Stimulated activated CD4-positive, alpha-beta T cell treated with anti-CD3 and anti-CD28 coated beads, TNF-alpha, amount 100 ng/mL, for 48 hours (primary cell): Measurements from ENCODE around the gene ATP5F1B.
A peak's percentile ranks its signal among the peaks of the same experiment; 100 is the strongest.
"Not testable (repeated sequence)": the region's sequence is repeated elsewhere in the genome, so short reads cannot be mapped to it uniquely, and the experiment has no call there.

ENCODE experiments used
- DNase-seq, 3 donors: peaks; one replicate each; pipeline ENCODE4 v3.0.0-alpha.2; 2020; ENCODE audit warnings: low read depth in 3 of 3

Gene ATP5F1B

GRCh38 chr12:56645717-56646446, at the start of gene ATP5F1B:
Gene ATP5F1B, minus strand, starts transcription at chr12:56645984. Its CDS starts 21 bp downstream, at chr12:56645963.
- DNase-seq = peak; percentile 77 to 90 (median 82)

- DNase-seq = no peak
Observed at GRCh38 chr12:56694161-56694560, 48.4 kb upstream of the ATP5F1B start.

DNA sequence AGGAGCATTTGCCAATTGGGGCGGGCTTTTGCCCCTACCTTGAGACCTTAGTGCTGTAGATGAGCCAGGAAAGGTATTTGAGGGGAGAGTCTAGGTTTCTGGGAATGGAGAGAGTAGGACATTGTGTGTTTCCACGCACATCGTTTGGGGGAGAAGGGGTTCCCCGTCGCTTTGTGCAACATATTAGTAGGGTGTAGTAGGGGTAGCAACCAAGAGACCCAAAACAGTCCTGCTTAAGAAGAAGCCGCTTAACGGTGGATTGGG, 43.0 kb upstream of the ATP5F1B start:
- no peak for DNase-seq

GRCh38 chr12:56688129-56688845, 42.5 kb upstream of the ATP5F1B start, which contains the start of gene PTGES3:
Gene PTGES3, minus strand, starts transcription at chr12:56688284. Its CDS starts 285 bp downstream, at chr12:56687999.
- peak; percentile 94 to 99 (median 98) for DNase-seq

DNA sequence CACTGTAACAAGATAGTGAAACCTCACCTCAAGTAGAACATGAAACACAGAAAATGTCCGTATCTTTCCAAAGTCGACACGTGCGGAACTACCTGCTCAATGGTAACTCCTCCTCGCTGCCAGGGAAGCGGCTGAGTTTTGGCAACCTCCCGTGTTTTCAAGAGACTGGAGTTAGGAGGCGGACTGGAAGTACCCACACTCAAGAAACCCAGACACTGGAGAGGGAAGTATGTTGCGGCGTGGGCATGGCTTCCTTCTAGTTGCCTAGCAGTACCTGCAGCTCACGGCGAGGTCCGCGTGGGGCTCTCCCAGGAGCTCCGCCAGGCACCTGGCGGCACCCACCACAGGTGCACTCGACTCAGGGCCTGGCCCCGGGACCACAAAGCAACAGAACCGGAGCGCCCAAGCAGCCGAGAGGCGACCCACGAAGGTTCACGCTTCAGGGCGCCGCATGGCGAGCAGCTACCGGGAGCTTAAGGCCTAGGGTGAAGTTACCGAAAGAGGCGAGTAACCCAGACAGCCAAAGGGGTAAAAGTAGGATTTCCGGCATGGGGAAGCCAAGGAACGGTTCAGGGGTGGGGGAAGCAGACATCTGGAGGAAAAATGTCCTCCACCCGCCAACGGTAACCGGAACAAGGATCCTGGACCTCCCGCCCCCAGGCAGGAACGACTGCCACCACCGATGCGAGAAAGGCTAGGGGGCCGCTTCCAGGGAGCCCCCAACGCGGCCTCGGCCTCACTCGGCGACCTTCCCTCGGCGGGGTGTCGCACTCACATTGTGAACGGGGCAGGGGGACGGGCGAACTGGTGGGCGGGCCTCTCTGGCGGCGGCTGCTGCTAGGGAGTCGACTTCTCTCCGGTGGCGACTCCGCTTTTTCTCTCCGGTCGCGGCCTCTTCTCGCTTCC, 41.7 kb upstream of the ATP5F1B start:
- peak in 1 of 3 donors; percentile 42 for DNase-seq

- no peak for DNase-seq
Observed at GRCh38 chr12:56684745-56685359, 39.1 kb upstream of the ATP5F1B start.

GRCh38 chr12:56682323-56682722, 36.5 kb upstream of the ATP5F1B start:
- DNase-seq = no peak

- DNase-seq = no peak
Observed at GRCh38 chr12:56679883-56680575, 34.2 kb upstream of the ATP5F1B start.

DNA sequence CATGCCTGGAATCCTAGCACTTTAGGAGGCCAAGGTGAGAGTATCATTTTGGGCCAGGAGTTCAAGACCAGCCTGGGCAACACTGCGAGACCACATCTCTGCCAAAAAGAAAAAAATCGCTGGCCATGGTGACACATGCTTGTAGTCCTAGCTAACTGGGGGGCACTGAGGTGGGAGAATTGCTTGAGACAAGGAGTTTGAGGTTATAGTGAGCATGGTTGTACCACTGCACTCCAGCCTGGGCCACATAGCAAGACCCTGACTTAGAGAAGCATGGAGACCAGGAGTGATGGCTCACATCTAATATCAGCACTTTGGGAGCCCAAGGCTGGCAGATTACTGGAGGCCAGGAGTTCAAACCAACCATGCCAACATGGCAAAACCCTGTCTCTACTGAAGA, 33.1 kb upstream of the ATP5F1B start:
- DNase-seq = no peak

DNA sequence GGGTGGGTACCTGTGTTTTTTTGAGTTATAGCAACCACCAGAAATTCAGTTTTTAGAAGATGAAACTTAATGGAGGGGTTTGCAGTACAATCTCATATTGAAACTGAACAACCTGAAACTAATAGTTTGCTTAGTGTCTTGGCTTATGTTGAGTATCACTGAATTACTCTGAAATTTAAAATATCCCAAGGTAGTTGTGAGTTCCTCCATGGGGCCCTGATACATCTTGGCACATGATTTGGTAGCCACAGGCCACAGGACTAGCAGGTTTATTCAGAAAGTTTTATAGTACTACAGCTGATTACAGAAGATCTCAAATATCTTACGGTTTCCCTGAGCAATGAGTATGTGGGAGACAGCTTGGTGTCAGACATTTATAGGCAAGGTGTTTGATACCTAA, 31.9 kb upstream of the ATP5F1B start:
- DNase-seq = no peak

DNA sequence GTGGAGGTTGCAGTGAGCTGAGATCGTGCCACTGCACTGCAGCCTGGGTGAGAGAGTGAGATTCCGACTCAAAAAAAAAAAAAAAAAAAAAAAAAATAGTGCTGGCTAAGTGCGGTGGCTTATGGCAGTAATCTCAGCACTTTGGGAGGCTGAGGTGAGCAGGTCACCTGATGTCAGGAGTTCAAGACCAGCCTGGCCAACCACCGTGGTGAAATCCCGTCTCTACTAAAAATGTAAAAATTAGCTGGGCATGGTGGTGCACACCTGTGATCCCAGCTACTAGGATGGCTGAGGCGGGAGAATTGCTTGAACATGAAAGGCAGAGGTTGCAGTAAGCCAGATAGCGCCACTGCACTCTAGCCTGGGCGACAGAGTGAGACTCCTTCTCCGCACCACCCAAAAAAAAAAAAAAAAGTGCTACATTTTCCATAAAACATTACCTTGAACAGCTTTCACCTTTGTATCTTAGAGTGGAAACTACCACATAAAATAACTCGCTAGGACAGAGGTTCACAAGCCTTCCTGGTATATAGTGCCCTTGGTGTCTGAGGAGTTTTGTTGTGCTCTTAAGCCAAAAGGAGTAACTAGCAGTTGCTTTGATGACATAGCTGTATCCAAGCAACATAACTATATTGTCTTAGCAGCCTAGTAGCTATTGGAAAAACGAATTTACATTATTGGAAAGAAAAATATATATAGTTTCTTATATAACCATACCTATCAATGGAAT, 31.2 kb upstream of the ATP5F1B start:
- no peak for DNase-seq

- no peak for DNase-seq
Observed at GRCh38 chr12:56671608-56672007, 25.8 kb upstream of the ATP5F1B start.

GRCh38 chr12:56670836-56671235, 25.1 kb upstream of the ATP5F1B start:
- no peak for DNase-seq

GRCh38 chr12:56668197-56668457, 22.3 kb upstream of the ATP5F1B start:
- no peak for DNase-seq

- DNase-seq = no peak
Observed at GRCh38 chr12:56661979-56662638, 16.3 kb upstream of the ATP5F1B start.

DNA sequence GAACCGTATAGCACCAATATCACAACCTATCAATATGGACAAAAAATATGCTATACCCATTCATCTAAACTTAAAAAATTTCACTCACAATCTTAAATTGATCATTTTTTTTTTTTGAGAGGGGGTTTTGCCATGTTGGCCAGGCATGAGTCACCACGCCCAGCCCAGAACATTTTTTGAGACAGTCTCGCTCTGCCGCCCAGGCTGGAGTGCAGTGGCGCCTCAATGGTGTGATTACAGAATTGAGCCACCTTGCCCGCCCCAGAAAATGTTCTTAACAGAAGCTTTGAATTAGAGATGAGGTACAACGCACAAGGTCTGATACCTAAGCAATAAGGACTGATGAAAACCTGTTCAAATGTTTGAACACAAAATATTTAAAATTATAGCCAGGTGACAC, 15.8 kb upstream of the ATP5F1B start:
- DNase-seq = no peak

DNA sequence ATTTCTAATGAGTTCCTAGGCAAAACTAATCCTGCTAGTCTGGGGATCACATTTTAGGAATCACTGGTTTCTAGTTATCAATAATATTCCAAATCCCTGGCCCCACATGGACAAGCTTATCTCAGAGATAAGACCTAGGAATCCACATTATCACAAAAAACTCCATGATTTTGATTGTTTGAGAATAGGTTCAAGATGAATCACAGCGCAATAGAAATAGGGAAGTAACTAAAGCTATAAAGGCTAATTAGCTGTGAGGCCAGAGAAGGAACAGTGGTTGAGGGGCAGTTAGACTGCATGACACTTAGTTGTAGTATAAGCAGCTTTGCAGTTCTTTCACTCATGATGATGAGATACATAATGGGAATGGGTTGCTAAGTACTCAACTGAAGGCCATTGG, 13.1 kb upstream of the ATP5F1B start:
- no peak for DNase-seq

DNA sequence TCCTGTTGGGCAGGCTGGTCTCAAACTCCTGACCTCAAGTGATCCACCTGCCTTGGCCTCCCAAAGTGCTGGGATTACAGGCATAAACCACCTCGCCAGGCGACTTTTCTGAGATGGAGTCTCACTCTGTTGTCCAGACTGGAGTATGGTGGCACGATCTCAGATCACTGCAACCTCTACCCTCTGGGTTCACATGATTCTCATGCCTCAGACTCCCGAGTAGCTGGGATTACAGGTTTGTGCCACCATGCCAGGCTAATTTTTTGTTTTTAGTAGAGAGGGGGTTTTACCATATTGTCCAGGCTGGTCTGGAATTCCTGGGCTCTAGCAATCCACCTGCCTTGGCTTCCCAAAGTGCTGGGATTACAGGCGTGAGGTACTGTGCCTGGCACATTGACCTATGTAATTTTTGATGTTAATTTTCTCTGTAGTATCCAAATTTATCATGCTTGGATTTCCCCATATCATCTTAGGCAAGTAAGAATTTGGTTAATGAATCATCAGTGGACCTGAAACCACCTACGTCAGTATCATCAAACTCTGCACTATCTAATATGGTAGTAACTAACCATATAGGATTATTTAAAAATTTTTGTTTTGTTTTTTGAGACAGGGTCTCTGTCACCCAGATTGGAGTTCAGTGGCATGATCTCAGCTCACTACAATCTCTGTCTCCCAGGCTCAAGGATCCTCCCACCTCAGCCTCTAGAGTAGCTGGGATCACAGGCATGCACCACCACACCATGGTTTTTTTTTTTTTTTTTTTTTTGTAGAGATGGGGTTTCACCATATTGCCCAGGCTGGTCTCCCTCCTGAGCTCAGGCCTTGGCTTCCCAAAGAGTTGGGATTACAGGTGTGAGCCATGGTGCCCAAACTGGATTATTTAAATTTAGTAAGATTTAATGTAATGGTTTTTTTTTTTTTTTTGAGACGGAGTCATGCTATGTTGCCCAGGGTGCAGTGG, 11.9 kb upstream of the ATP5F1B start:
- DNase-seq = no peak

GRCh38 chr12:56653781-56654180, 8.0 kb upstream of the ATP5F1B start:
- not testable (repeated sequence) for DNase-seq
